ENCODE measurements around the gene PTPRN2. TPM values are rescaled to one million over a fixed set of nuclear protein-coding genes. Genes with fewer than 3 reads are reported as not detected.

The PTPRN2 gene
- total and polyA plus RNA-seq, 2 donors from 2014 or later: 4.8 to 6.2 TPM

GRCh38 chr7:157750291-157750690 lies 837.3 kb downstream of the PTPRN2 start:
- TF ChIP-seq CTCF (IDR thresholded peaks at IDR 0.05; ENCODE audit: borderline replicate concordance, extremely low read depth, insufficient read depth): no peak

GRCh38 chr7:157745721-157746709 lies 841.6 kb downstream of the PTPRN2 start:
- FAIRE-seq: no peak
- DNase-seq: no peak
- Histone ChIP-seq H3K4me3 (ENCODE audit: low read length in 3 of 3) (no peak overlapping the region), H3K27me3 (ENCODE audit: control insufficient read depth, insufficient read depth, low read length) (no peaks in the 10 kb centered on the region), H3K27ac (ENCODE audit: low read depth in 2 of 2, low read length in 2 of 2) (no peak overlapping the region), H3K9ac (ENCODE audit: low read length in 3 of 3) (no peak overlapping the region), H3K4me1 (ENCODE audit: control insufficient read depth in 2 of 3, insufficient read depth in 2 of 3, low read depth in 1 of 3, low read length in 3 of 3) (no peaks in the 10 kb centered on the region), H3K36me3 (ENCODE audit: control insufficient read depth in 2 of 3, insufficient read depth in 3 of 3, low read length in 3 of 3) (no peaks in the 10 kb centered on the region), H3K9me3 (ENCODE audit: control insufficient read depth in 2 of 3, insufficient read depth in 1 of 3, low read length in 3 of 3) (no peaks in the 10 kb centered on the region)
- intact Hi-C loops (cut with DNase I): no loop called here
- TF ChIP-seq CTCF (IDR thresholded peaks at IDR 0.05; ENCODE audit: borderline replicate concordance, extremely low read depth, insufficient read depth): no peak

More at GRCh38 chr7:157750291-157750690, 837.3 kb downstream of the PTPRN2 start:
- Histone ChIP-seq H3K27ac (ENCODE audit: low read depth in 2 of 2, low read length in 2 of 2) (no peak overlapping the region), H3K36me3 (ENCODE audit: control insufficient read depth in 2 of 3, insufficient read depth in 3 of 3, low read length in 3 of 3) (no peaks in the 10 kb centered on the region), H3K4me3 (ENCODE audit: low read length in 3 of 3) (no peak overlapping the region), H3K9ac (ENCODE audit: low read length in 3 of 3) (no peak overlapping the region), H3K9me3 (ENCODE audit: control insufficient read depth in 2 of 3, insufficient read depth in 1 of 3, low read length in 3 of 3) (no peaks in the 10 kb centered on the region), H3K4me1 (ENCODE audit: control insufficient read depth in 2 of 3, insufficient read depth in 2 of 3, low read depth in 1 of 3, low read length in 3 of 3) (no peaks in the 10 kb centered on the region), H3K27me3 (ENCODE audit: control insufficient read depth, insufficient read depth, low read length) (no peaks in the 10 kb centered on the region)
- FAIRE-seq: no peak
- intact Hi-C loops (cut with DNase I): no loop called here
- no peak for DNase-seq

GRCh38 chr7:157744786-157745601 lies 842.6 kb downstream of the PTPRN2 start:
- no peak overlapping the region for H3K9ac ChIP-seq (ENCODE audit: low read length in 3 of 3)
- H3K4me3 ChIP-seq (ENCODE audit: low read length in 3 of 3): no peak overlapping the region
- intact Hi-C loops (cut with DNase I): no loop called here
- no peaks in the 10 kb centered on the region for H3K4me1 ChIP-seq (ENCODE audit: control insufficient read depth in 2 of 3, insufficient read depth in 2 of 3, low read depth in 1 of 3, low read length in 3 of 3)
- no peak overlapping the region for H3K27ac ChIP-seq (ENCODE audit: low read depth in 2 of 2, low read length in 2 of 2)
- no peaks in the 10 kb centered on the region for H3K36me3 ChIP-seq (ENCODE audit: control insufficient read depth in 2 of 3, insufficient read depth in 3 of 3, low read length in 3 of 3)
- no peak for DNase-seq
- H3K9me3 ChIP-seq (ENCODE audit: control insufficient read depth in 2 of 3, insufficient read depth in 1 of 3, low read length in 3 of 3): no peaks in the 10 kb centered on the region
- H3K27me3 ChIP-seq (ENCODE audit: control insufficient read depth, insufficient read depth, low read length): no peaks in the 10 kb centered on the region
- FAIRE-seq: no peak
- no peak for TF ChIP-seq CTCF (IDR thresholded peaks at IDR 0.05; ENCODE audit: borderline replicate concordance, extremely low read depth, insufficient read depth)

Measured in kidney (tissue), 14 donors.